OCI-LY3 (cell line): Measurements from ENCODE around the gene H2AZ1.

Source experiments
- H2AFZ ChIP-seq: fragments of 200-600, 300-600 bp; shearing (Covaris generic); 2 replicates; pipeline ENCODE4 v1.6.0; 2014; ENCODE audit warnings: antibody characterized with exemption, low read depth, low read length
- H3K27ac ChIP-seq: fragments of 200-600, 300-600 bp; sonication (generic); 2 replicates; pipeline ENCODE4 v1.5.1; 2014; ENCODE audit warnings: mild to moderate bottlenecking, low read length, moderate library complexity, mixed read lengths
- H3K27me3 ChIP-seq: fragments of 200-600, 300-600 bp; sonication (generic); 2 replicates; pipeline ENCODE4 v1.6.1; 2014; ENCODE audit warnings: low read depth, low read length, mixed read lengths
- H3K36me3 ChIP-seq: fragments of 200-600, 300-600 bp; sonication (generic); replicated peaks from 2 replicates; pipeline ENCODE3; 2014; ENCODE audit warnings: low read depth, low read length, mixed read lengths
- H3K4me1 ChIP-seq: fragments of 300-600, 200-600 bp; sonication (generic); 2 replicates; pipeline ENCODE4 v1.6.1; 2014; ENCODE audit warnings: low read length, mixed read lengths
- H3K4me2 ChIP-seq: fragments of 200-600, 300-600 bp; sonication (generic); 2 replicates; pipeline ENCODE4 v1.6.1; 2014; ENCODE audit warnings: low read length, mixed read lengths
- H3K4me3 ChIP-seq: fragments of 300-600, 200-600 bp; sonication (generic); 2 replicates; pipeline ENCODE4 v1.5.1; 2014; ENCODE audit warnings: antibody characterized with exemption, mild to moderate bottlenecking, low read length, moderate library complexity
- H3K79me2 ChIP-seq: fragments of 300-600, 200-600 bp; shearing (Covaris generic); 2 replicates; pipeline ENCODE4 v1.6.1; 2014; ENCODE audit warnings: mild to moderate bottlenecking, low read length, mixed read lengths
- H3K9ac ChIP-seq: fragments of 300-600, 200-600 bp; shearing (Covaris generic); 2 replicates; pipeline ENCODE4 v1.6.0; 2014; ENCODE audit warnings: mild to moderate bottlenecking, low read length, moderate library complexity
- H3K9me3 ChIP-seq: fragments of 200-600, 300-600 bp; shearing (Covaris generic); 2 replicates; pipeline ENCODE4 v1.6.1; 2014; ENCODE audit warnings: low read length, mixed read lengths; ENCODE audit not compliant: insufficient read depth
- H4K20me1 ChIP-seq: fragments of 200-600, 300-600 bp; sonication (generic); 2 replicates; pipeline ENCODE4 v1.6.1; 2016; ENCODE audit warnings: low read length, mixed read lengths; ENCODE audit not compliant: insufficient read depth
- EZH2phosphoT487 ChIP-seq: fragments of 200-600 bp; shearing (Covaris generic); IDR thresholded peaks from 2 replicates; pipeline ENCODE4 v1.6.1; 2018; ENCODE audit warnings: antibody characterized with exemption, mixed run types, low read depth
- TF ChIP-seq, protein P1 (sequence below): fragments of 200-600, 300-600 bp; sonication (generic); IDR thresholded peaks from 2 replicates; pipeline ENCODE4 v1.5.1; 2014; ENCODE audit warnings: antibody characterized with exemption, low read length, low read depth

The H2AZ1 gene

DNA sequence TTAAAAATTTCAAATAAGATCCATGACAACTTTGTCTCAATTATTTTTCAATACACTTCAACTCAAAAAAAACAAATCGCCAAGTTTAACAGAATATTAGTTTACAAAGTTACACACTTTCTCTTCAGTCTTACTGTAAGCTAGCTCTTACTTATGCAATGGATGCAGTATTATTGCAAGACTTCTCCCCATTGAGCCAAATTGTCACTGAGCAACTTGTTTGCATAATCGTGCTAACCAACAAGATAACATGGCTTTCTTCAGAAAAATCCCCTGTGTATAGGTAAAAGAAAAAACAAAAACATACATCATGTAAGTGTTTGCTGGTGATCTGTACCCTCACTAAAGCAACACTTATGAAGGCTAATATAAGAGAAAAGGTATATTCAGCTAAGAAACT lies 22.5 kb downstream of the H2AZ1 start:
- Histone ChIP-seq H3K27me3 (no peaks in the 10 kb centered on the region), H2AFZ (no peak overlapping the region), H4K20me1 (no peaks in the 10 kb centered on the region), H3K27ac (no peak overlapping the region), H3K36me3 (peaks cover 25% of the 10 kb centered on the region), H3K4me2 (no peak overlapping the region), H3K4me1 (no peaks in the 10 kb centered on the region), H3K9me3 (no peaks in the 10 kb centered on the region), H3K9ac (no peak overlapping the region), H3K4me3 (no peak overlapping the region), H3K79me2 (peaks cover 25% of the 10 kb centered on the region)
- no peak for TF ChIP-seq EZH2phosphoT487
- TF ChIP-seq, protein P1, sequence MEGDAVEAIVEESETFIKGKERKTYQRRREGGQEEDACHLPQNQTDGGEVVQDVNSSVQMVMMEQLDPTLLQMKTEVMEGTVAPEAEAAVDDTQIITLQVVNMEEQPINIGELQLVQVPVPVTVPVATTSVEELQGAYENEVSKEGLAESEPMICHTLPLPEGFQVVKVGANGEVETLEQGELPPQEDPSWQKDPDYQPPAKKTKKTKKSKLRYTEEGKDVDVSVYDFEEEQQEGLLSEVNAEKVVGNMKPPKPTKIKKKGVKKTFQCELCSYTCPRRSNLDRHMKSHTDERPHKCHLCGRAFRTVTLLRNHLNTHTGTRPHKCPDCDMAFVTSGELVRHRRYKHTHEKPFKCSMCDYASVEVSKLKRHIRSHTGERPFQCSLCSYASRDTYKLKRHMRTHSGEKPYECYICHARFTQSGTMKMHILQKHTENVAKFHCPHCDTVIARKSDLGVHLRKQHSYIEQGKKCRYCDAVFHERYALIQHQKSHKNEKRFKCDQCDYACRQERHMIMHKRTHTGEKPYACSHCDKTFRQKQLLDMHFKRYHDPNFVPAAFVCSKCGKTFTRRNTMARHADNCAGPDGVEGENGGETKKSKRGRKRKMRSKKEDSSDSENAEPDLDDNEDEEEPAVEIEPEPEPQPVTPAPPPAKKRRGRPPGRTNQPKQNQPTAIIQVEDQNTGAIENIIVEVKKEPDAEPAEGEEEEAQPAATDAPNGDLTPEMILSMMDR = no peak

DNA sequence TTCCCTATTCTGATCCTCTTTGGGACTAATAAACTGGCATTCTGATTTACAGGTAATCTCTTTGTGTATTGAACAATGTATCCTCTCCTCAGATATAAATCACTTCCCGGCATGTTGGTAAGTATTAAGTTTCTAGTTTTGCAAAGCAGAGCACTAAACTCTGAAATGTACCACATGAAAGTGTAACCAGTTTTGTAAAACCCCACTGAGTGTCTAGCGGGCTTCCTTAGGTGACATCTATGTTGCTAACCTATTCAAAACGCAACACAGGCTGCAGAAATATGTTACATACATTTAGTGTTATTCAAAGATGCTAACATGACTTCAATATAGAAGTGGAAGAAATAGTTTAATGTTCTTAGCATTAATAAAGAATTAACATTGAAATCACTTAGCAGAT lies 28.9 kb downstream of the H2AZ1 start:
- Histone ChIP-seq H3K27me3 (no peaks in the 10 kb centered on the region), H3K36me3 (peaks cover 39% of the 10 kb centered on the region), H3K4me3 (no peak overlapping the region), H3K79me2 (peaks cover 4% of the 10 kb centered on the region; the same call in 1 of the 2 replicates), H3K9me3 (no peaks in the 10 kb centered on the region), H3K4me1 (no peaks in the 10 kb centered on the region), H3K4me2 (no peak overlapping the region), H3K27ac (no peak overlapping the region), H4K20me1 (no peaks in the 10 kb centered on the region), H2AFZ (no peak overlapping the region), H3K9ac (no peak overlapping the region)
- TF ChIP-seq EZH2phosphoT487 = no peak

DNA sequence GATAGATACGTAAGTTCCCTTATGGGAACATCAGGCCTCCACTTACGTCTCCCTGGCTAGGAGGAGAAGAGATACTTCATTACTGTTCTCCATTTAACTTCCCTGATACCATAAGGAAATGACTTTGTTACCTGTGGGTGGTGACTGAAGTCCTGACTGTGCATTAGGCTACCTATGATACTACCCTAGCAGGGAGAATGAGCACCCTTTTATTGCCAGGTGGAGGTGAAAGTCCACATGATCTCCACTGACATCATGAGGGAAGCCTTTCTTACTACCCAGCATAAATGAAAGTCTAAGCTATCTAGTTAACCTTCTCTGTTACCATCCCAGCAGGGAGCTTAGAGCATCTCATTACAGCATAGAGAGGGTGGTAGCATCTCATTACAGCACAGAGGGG lies 31.4 kb downstream of the H2AZ1 start:
- no peaks in the 10 kb centered on the region for H3K4me1 ChIP-seq
- no peak overlapping the region for H3K4me3 ChIP-seq
- no peak overlapping the region for H3K9ac ChIP-seq
- no peaks in the 10 kb centered on the region for H3K9me3 ChIP-seq
- H3K36me3 ChIP-seq = peaks cover 42% of the 10 kb centered on the region
- TF ChIP-seq EZH2phosphoT487 = no peak
- TF ChIP-seq, protein P1 = no peak
- H3K79me2 ChIP-seq = no peaks in the 10 kb centered on the region
- H3K4me2 ChIP-seq = no peak overlapping the region
- no peaks in the 10 kb centered on the region for H3K27me3 ChIP-seq
- no peaks in the 10 kb centered on the region for H4K20me1 ChIP-seq
- H3K27ac ChIP-seq = no peak overlapping the region
- no peak overlapping the region for H2AFZ ChIP-seq

DNA sequence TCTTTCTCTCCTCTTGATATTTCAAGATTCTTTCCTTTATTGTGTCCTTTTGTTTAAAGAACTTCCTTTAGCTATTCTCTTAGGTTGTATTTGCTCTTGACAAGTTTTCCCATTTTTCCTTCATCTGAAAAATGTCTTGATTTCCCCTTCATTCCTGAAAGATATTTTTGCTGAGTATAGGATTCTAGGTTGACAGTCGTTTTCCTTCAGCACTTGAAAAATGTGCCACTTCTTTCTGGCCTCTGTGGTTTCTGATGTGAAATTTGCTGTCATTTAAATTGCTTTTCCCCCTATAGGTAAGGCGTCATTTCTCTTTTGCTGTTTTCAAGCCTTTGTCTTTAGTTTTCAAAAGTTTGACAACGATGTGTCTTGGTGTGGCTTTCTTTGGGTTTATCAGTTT lies 32.5 kb downstream of the H2AZ1 start:
- Histone ChIP-seq H2AFZ (no peak overlapping the region), H3K79me2 (no peaks in the 10 kb centered on the region), H3K27me3 (no peaks in the 10 kb centered on the region), H3K9ac (no peak overlapping the region), H3K27ac (no peak overlapping the region), H3K9me3 (no peaks in the 10 kb centered on the region), H3K4me1 (no peaks in the 10 kb centered on the region), H3K36me3 (peaks cover 41% of the 10 kb centered on the region), H4K20me1 (no peaks in the 10 kb centered on the region), H3K4me3 (no peak overlapping the region), H3K4me2 (no peak overlapping the region)
- TF ChIP-seq, protein P1 = no peak
- no peak for TF ChIP-seq EZH2phosphoT487

DNA sequence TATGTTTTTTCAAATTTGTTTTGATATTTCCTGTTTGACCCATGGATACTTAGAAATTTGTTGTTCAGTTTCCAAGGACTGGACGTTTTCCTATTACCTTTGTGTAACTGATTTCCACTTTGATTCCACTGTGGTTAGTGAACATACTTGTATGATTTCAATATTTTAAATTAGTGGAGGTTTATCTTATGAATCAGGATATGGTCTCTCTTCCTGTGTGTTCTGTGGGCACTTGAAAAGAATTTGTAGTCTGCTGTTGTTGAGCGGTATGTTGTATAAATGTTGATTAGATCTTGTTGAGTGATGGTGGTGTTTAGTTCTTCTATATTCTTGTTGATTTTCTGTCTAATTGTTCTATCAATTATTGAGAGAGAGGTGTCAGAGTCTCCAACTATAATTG lies 34.6 kb downstream of the H2AZ1 start:
- H3K36me3 ChIP-seq = peaks cover 29% of the 10 kb centered on the region
- H3K79me2 ChIP-seq = no peaks in the 10 kb centered on the region
- H2AFZ ChIP-seq = no peak overlapping the region
- no peak overlapping the region for H3K4me2 ChIP-seq
- H3K4me3 ChIP-seq = no peak overlapping the region
- no peaks in the 10 kb centered on the region for H3K9me3 ChIP-seq
- H4K20me1 ChIP-seq = no peaks in the 10 kb centered on the region
- no peaks in the 10 kb centered on the region for H3K4me1 ChIP-seq
- H3K9ac ChIP-seq = no peak overlapping the region
- TF ChIP-seq, protein P1 = no peak
- TF ChIP-seq EZH2phosphoT487 = no peak
- no peaks in the 10 kb centered on the region for H3K27me3 ChIP-seq
- no peak overlapping the region for H3K27ac ChIP-seq
